Lung (tissue), 12 donors: ENCODE results near the gene FAT2. TPM values are rescaled to one million over a fixed set of nuclear protein-coding genes. Genes with fewer than 3 reads are reported as not detected.

Experiments
- ATAC-seq: fragments of 200-7000 bp; cut with Tn5 transposase; one replicate; pipeline ENCODE4 v1.9.1; 2020; ENCODE audit warnings: moderate number of reproducible peaks; ENCODE audit not compliant: insufficient read depth, low FRiP score
- DNase-seq, 3 donors: peaks; one replicate each; pipeline ENCODE4 v3.0.0-alpha.2; 2013 to 2017
- H3K27ac ChIP-seq, 2 donors: one replicate each; pipeline ENCODE4 v1.5.1; 2013; ENCODE audit warnings: mild to moderate bottlenecking in 2 of 2, moderate library complexity in 2 of 2, control low read depth in 1 of 2, inconsistent platforms in 1 of 2, low read depth in 1 of 2, low read length in 1 of 2
- H3K27me3 ChIP-seq, 3 donors: one replicate each; pipeline ENCODE4 v1.5.1; 2013; ENCODE audit warnings: low read length in 2 of 3; ENCODE audit not compliant: control insufficient read depth in 3 of 3, insufficient read depth in 3 of 3
- H3K36me3 ChIP-seq, 4 donors: one replicate each; pipeline ENCODE4 v1.5.1; 2013; ENCODE audit warnings: low read length in 4 of 4, mild to moderate bottlenecking in 1 of 4, moderate library complexity in 1 of 4; ENCODE audit not compliant: control insufficient read depth in 4 of 4, insufficient read depth in 4 of 4
- H3K4me1 ChIP-seq, 5 donors: one replicate each; pipeline ENCODE4 v1.5.1; 2013; ENCODE audit warnings: low read length in 5 of 5, mild to moderate bottlenecking in 2 of 5, moderate library complexity in 1 of 5; ENCODE audit not compliant: control insufficient read depth in 5 of 5, insufficient read depth in 5 of 5
- H3K4me3 ChIP-seq: one replicate; pipeline ENCODE4 v1.5.1; 2013; ENCODE audit warnings: mild to moderate bottlenecking, control low read depth, moderate library complexity
- H3K9ac ChIP-seq, 2 donors: one replicate each; pipeline ENCODE4 v1.5.1; 2013; ENCODE audit warnings: low read length in 2 of 2, control low read depth in 1 of 2; ENCODE audit not compliant: insufficient read depth in 1 of 2
- H3K9me3 ChIP-seq, 4 donors: one replicate each; pipeline ENCODE4 v1.5.1; 2013; ENCODE audit warnings: low read length in 3 of 4, mild to moderate bottlenecking in 1 of 4, moderate library complexity in 1 of 4; ENCODE audit not compliant: control insufficient read depth in 4 of 4, insufficient read depth in 3 of 4
- CTCF ChIP-seq: IDR thresholded peaks from 2 replicates; pipeline ENCODE4 v1.5.1; 2012; ENCODE audit warnings: mild to moderate bottlenecking; ENCODE audit errors: control extremely low read depth, extremely low read depth
- WGBS, 2 donors: extraction: QIAGEN DNeasy Blood & Tissue Kit; methylation state at CpG; one replicate each; pipeline ENCODE4 v1.1.7; 2013; 5-methylcytosine and 5-hydroxymethylcytosine counted together
- polyA plus RNA-seq, 2 donors: library from polyadenylated mRNA; stranded (reverse); fragments of 200-250 nt; gene quantifications; one replicate each; pipeline ENCODE4 v1.2.1, GENCODE V29; 2013
- total RNA-seq, 2 donors: library from RNA; depleted of rRNA in 1 of 2; stranded (reverse); fragments of >200 nt in 1 of 2; gene quantifications; one replicate each; pipeline ENCODE4 v1.2.1, GENCODE V29; 2014 to 2021
- donor health status: control.
- donor health status: control.
- donor health status: Bipolar disorder and iron deficiency.
- donor health status: healthy.
- donor health status: DM: yes; HTN: yes; CAD: no.

Gene FAT2
- total and polyA plus RNA-seq, 4 donors, result 0.24 to 3.1 (median 0.67) TPM

GRCh38 chr5:151584057-151584937, 6.8 kb downstream of the FAT2 start:
- WGBS, 2 donors, result 84 to 89% methylated on average over 14 of the region's 14 CpGs
- no peaks in the 10 kb centered on the region for H3K27me3 ChIP-seq
- ATAC-seq (no peak), DNase-seq (no peak)
- H3K36me3 ChIP-seq, result no peaks in the 10 kb centered on the region
- H3K4me3 ChIP-seq, result no peak overlapping the region
- H3K4me1 ChIP-seq, result no peaks in the 10 kb centered on the region
- TF ChIP-seq CTCF, result no peak
- H3K9ac ChIP-seq, result no peak overlapping the region
- H3K27ac ChIP-seq, result no peak overlapping the region
- H3K9me3 ChIP-seq, result no peaks in the 10 kb centered on the region

GRCh38 chr5:151581812-151582583, 9.1 kb downstream of the FAT2 start:
- TF ChIP-seq CTCF, result no peak
- 64 to 71% methylated on average over 6 of the region's 6 CpGs for WGBS, 2 donors

GRCh38 chr5:151581347-151581746, 9.8 kb downstream of the FAT2 start:
- H3K27me3 ChIP-seq, result no peaks in the 10 kb centered on the region
- H3K4me1 ChIP-seq, result no peaks in the 10 kb centered on the region
- no peak overlapping the region for H3K9ac ChIP-seq
- H3K36me3 ChIP-seq, result no peaks in the 10 kb centered on the region
- no peak for ATAC-seq
- DNase-seq, result no peak
- no peak overlapping the region for H3K27ac ChIP-seq
- H3K9me3 ChIP-seq, result no peaks in the 10 kb centered on the region
- no peak for TF ChIP-seq CTCF
- 79 to 96% methylated on average over 4 of the region's 4 CpGs for WGBS, 2 donors
- no peak overlapping the region for H3K4me3 ChIP-seq

More at GRCh38 chr5:151581812-151582583, 9.1 kb downstream of the FAT2 start:
- no peaks in the 10 kb centered on the region for H3K36me3 ChIP-seq
- no peaks in the 10 kb centered on the region for H3K4me1 ChIP-seq
- DNase-seq (no peak), ATAC-seq (no peak)
- H3K27me3 ChIP-seq, result no peaks in the 10 kb centered on the region
- H3K9me3 ChIP-seq, result no peaks in the 10 kb centered on the region
- H3K4me3 ChIP-seq, result no peak overlapping the region
- H3K9ac ChIP-seq, result no peak overlapping the region
- no peak overlapping the region for H3K27ac ChIP-seq
